LHCN-M2 (cell line): ENCODE results near the gene POM121C. TPM values are rescaled to one million over a fixed set of nuclear protein-coding genes. Genes with fewer than 3 reads are reported as not detected.
"Not testable (repeated sequence)": the region's sequence is repeated elsewhere in the genome, so short reads cannot be mapped to it uniquely, and the experiment has no call there.

ENCODE experiments used
- DNase-seq: peaks from one replicate; pipeline ENCODE4 v3.0.0-alpha.2; 2012; ENCODE audit warnings: low read depth
- total RNA-seq: library from RNA; depleted of rRNA; stranded (reverse); fragments of >200 nt; gene quantifications from 2 replicates; pipeline ENCODE4 v1.2.3, GENCODE V29; 2014; rRNA removed

POM121C gene
- total RNA-seq, 1 experiment from 2014 or later = 16.6 TPM

GRCh38 chr7:75397865-75398264 lies 88.2 kb downstream of the POM121C start:
- DNase-seq = not testable (repeated sequence)

- not testable (repeated sequence) for DNase-seq
Observed at GRCh38 chr7:75395329-75395728, 90.8 kb downstream of the POM121C start, which contains the start of gene TRIM73. Gene TRIM73 (plus strand): TSS chr7:75395629. CDS start chr7:75398934, 3,305 bp downstream.

- not testable (repeated sequence) for DNase-seq
Observed at GRCh38 chr7:75393194-75393593, 92.9 kb downstream of the POM121C start.

GRCh38 chr7:75374519-75375317 lies 111.4 kb downstream of the POM121C start:
- DNase-seq = not testable (repeated sequence)

DNA sequence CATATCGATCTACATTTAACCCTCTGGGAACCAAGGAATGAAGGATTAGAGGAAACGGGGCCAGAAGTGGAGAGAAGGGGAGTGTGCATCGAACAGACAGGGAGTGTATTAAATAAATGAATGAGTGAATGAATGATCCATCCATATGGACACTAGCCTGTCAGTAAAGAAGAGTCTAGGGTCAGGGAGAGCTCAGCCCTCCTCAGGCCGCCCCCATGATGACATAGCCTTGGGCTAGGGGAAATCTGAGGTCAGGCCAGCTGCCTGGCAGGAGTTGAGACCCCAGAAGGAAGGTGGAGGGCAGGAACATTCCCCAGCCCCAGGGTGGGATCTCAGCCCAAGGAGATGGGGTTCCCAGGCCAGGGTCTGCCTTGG lies 112.0 kb downstream of the POM121C start:
- not testable (repeated sequence) for DNase-seq

GRCh38 chr7:75367313-75367712 lies 118.8 kb downstream of the POM121C start:
- DNase-seq = not testable (repeated sequence)

Other genes starting within 250 kb of the POM121C start
- 0.29 and 0.83 TPM in 2 replicates for gene TRIM73, start 90.7 kb downstream of the POM121C start, total RNA-seq
- gene SPDYE5, start 6.0 kb upstream of the POM121C start, total RNA-seq = not detected in 2 replicates